ENCODE data around the gene GON4L.

GON4L gene

DNA sequence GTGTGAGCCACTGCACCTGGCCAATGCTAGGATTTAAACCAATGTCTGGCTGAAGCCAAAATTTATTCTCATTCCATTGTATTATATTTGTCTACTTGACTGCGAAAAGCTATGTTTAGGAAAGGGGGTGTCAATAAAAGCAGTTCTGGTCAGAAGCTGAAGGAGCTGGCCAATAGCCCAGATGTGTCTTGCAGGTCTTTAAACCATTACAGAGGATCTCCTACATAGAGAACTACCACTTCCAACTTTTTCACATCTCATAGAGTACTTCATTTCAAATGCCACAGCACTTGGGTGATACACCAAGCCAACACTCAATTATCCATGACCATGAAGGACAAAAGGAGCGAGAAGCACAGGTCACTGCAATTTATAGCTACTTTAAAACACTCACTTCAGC, 4.9 kb upstream of the GON4L start:
- H3K27ac ChIP-seq = no peak overlapping the region
- TF ChIP-seq CTCF (conservative IDR thresholded peaks at IDR 0.05; ENCODE audit: low read depth) = no peak
- CTCF ChIA-PET = interaction anchor here (0.6 to 0.7 kb wide), 2 partner anchors 844 to 1125 kb away, joined by 3 to 4 read pairs; no protein-coding TSS in a partner anchor
- POLR2A ChIA-PET (ENCODE audit: low non-redundant PET) = no interaction called here
- no peak for DNase-seq (ENCODE audit: low spot score)

DNA sequence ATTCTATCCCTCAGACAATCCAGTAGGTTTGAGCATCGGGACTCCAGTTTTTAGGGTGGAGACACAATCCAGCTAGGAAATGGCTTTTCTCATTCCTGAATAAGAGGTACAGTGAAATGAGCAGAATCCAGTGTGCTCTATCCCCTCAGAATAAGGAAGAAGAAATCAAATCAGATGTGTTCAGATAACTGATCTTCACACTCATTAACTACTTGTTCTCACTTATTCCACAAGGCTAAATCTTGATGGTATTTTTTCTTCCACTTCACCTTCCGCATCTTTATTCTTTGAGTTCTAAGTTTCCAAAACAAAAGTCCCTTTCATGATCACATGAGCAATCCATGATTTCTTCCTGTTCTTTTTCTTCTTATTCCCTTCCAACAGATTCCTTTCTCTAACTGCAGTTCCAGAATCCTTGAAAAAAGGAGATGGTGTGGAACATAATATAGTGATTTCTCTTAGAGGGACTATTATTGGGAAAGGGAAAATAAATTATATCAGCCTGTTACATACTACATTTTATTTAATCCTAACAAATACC, 4.0 kb upstream of the GON4L start:
- H3K27ac ChIP-seq = no peak overlapping the region
- no peak for DNase-seq (ENCODE audit: low spot score)
- TF ChIP-seq CTCF (conservative IDR thresholded peaks at IDR 0.05; ENCODE audit: low read depth) = no peak
- ChIA-PET CTCF (no interaction called here), POLR2A (ENCODE audit: low non-redundant PET) (no interaction called here)

DNA sequence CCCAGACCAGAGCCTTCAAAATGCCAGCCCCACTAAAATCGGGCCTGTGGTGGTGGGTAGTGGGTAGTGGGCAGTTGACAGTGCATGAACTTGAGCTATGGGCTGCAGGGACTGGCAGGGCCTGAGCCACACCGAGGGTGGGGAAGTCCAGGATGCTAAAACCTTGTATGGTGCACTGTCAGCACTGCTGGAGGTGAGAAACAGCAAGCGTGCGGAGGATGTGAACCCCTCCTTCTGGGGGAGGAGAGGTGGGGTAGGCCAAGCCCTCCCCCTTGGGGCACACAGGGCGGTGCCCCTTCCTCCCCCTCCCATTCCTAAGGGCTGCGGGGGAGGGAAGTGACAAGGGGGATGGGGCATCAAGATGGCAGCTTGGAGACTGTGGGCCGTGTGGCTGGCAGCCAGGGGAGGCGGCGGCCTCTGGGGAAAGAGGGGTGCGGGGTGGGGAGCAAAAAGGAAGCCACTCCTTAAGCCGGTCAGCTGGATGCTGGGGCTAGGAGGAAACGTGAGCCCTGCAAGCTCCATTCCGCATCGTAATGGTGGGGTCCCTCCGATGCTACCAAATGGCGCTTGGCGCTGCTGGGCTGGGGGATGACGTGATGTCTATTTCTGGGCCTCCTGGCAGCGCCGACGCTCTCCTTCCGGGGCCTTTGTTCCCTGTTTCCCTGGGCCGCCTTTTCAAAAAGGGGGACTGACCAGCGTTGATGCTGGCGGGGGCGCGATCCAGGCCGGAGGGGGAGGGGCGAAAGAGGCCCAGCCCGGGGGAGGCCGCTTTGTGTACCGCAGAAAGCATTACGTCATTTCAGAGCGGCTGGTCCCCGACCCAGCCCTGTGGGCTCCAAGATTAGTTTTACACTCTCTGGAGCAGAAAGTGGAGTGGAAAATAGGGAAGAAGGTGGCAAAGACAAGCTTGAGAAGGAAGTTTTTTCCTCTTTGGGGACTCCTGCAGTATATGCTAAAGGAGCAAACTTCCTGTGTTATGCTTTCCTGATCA, 3.2 kb upstream of the GON4L start:
- H3K27ac ChIP-seq = peak overlapping the region; percentile 92
- CTCF ChIA-PET = no interaction called here
- POLR2A ChIA-PET (ENCODE audit: low non-redundant PET) = interaction anchor here (0.6 kb wide), 1 partner anchor 200 kb away, joined by 4 read pairs; no protein-coding TSS in a partner anchor
- no peak for DNase-seq (ENCODE audit: low spot score)
- no peak for TF ChIP-seq CTCF (conservative IDR thresholded peaks at IDR 0.05; ENCODE audit: low read depth)

DNA sequence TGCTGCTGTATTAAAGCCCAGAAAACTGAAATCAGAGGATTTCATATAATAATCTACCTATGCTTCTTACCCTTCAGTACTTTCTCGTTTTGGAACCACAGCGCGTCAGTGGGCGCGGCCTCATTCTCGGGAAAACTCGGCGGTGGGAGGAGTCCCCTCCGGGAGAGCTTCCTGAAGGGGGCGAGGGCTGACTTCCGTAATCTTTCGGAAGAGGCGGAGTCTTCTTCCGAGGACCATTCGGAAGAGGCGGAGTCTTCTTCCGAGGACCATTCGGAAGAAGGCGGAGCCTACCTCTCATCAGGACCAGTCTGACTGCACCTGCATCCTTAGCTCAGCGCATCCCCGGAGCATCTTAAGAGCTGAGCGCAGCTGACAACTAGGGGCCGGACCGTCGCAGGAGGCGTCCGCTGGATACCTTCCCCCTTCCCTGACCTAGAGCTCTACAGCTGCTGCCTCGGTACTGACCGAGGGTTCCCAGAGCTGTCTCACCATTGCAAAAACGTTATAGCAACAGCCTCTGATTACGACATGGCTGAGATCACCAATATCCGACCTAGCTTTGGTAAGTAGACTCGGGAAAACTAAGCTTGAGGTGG, 2.3 kb upstream of the GON4L start, which contains the start of gene SYT11:
SYT11 (plus strand) TSS at position 334 of the 596 bp plus-strand sequence; CDS start at position 529, 195 bp downstream.
- H3K27ac ChIP-seq = peak within 1 kb of the TSS; percentile 92
- DNase-seq (ENCODE audit: low spot score) = peak; percentile 97
- ChIA-PET CTCF (no interaction called here), POLR2A (ENCODE audit: low non-redundant PET) (interaction anchor here (0.6 kb wide), 2 partner anchors 35 to 199 kb away, joined by 4 read pairs; no protein-coding TSS in a partner anchor)
- TF ChIP-seq CTCF (conservative IDR thresholded peaks at IDR 0.05; ENCODE audit: low read depth) = no peak

DNA sequence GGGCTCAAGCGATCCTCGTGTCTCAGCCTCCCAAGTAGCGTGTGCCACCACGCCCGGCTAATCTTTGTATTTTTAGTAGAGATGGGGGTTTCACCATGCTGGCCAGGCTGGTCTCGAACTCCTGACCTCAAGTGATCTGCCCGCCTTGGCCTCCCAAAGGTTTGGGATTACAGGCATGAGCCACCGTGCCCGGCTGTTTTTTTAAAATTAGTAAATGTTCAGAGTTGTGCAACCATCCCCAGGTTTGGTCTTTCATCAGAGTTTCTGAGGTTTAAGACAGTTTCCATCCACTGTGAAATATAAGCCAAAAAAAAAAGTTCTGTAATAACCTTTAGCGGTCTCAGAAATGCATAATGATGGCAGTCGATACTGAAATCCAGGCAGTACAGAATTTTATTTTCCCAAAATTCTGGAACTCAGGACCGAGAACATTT, 1.8 kb upstream of the GON4L start:
- peak; percentile 35 for DNase-seq (ENCODE audit: low spot score)
- peak overlapping the region; percentile 92 for H3K27ac ChIP-seq
- TF ChIP-seq CTCF (conservative IDR thresholded peaks at IDR 0.05; ENCODE audit: low read depth) = no peak
- POLR2A ChIA-PET (ENCODE audit: low non-redundant PET) = interaction anchor here (0.6 kb wide), 1 partner anchor 36 kb away, joined by 4 read pairs; no protein-coding TSS in a partner anchor
- CTCF ChIA-PET = interaction anchor here (0.6 kb wide), 1 partner anchor 208 kb away, joined by 3 read pairs; no protein-coding TSS in a partner anchor
